ENCODE data around the gene MARCHF11.

Gene MARCHF11

GRCh38 chr5:16128944-16129343, 50.6 kb downstream of the MARCHF11 start:
- TF ChIP-seq FOXP2 (optimal IDR thresholded peaks at IDR 0.05; ENCODE audit: borderline replicate concordance, extremely low read depth, extremely low read length, insufficient read depth) (no peak), POLR2AphosphoS5 (IDR thresholded peaks at IDR 0.05; ENCODE audit: low read depth, low read length) (no peak), SIN3A (IDR thresholded peaks at IDR 0.05; ENCODE audit: borderline replicate concordance, insufficient read depth, low read length) (no peak), REST (IDR thresholded peaks at IDR 0.05; ENCODE audit: insufficient read depth in 1 of 2, low read depth in 2 of 2, low read length in 2 of 2) (no peak), TAF1 (IDR thresholded peaks at IDR 0.05; ENCODE audit: borderline replicate concordance, insufficient read depth, low read length) (no peak)

- TF ChIP-seq FOXP2 (optimal IDR thresholded peaks at IDR 0.05; ENCODE audit: borderline replicate concordance, extremely low read depth, extremely low read length, insufficient read depth) (no peak), REST (IDR thresholded peaks at IDR 0.05; ENCODE audit: insufficient read depth in 1 of 2, low read depth in 2 of 2, low read length in 2 of 2) (no peak), POLR2AphosphoS5 (IDR thresholded peaks at IDR 0.05; ENCODE audit: low read depth, low read length) (no peak), TAF1 (IDR thresholded peaks at IDR 0.05; ENCODE audit: borderline replicate concordance, insufficient read depth, low read length) (no peak), SIN3A (IDR thresholded peaks at IDR 0.05; ENCODE audit: borderline replicate concordance, insufficient read depth, low read length) (no peak)
Observed at GRCh38 chr5:16127865-16128544, 51.6 kb downstream of the MARCHF11 start.

- TF ChIP-seq FOXP2 (optimal IDR thresholded peaks at IDR 0.05; ENCODE audit: borderline replicate concordance, extremely low read depth, extremely low read length, insufficient read depth): no peak
- TF ChIP-seq REST (IDR thresholded peaks at IDR 0.05; ENCODE audit: insufficient read depth in 1 of 2, low read depth in 2 of 2, low read length in 2 of 2): no peak
- TF ChIP-seq POLR2AphosphoS5 (IDR thresholded peaks at IDR 0.05; ENCODE audit: low read depth, low read length): no peak
- TF ChIP-seq SIN3A (IDR thresholded peaks at IDR 0.05; ENCODE audit: borderline replicate concordance, insufficient read depth, low read length): no peak
Observed at GRCh38 chr5:16120579-16120978, 59.0 kb downstream of the MARCHF11 start.

- no peak for TF ChIP-seq POLR2AphosphoS5 (IDR thresholded peaks at IDR 0.05; ENCODE audit: low read depth, low read length)
Observed at GRCh38 chr5:16119790-16120189, 59.8 kb downstream of the MARCHF11 start.

GRCh38 chr5:16115140-16115539, 64.5 kb downstream of the MARCHF11 start:
- no peak for TF ChIP-seq REST (IDR thresholded peaks at IDR 0.05; ENCODE audit: insufficient read depth in 1 of 2, low read depth in 2 of 2, low read length in 2 of 2)
- no peak for TF ChIP-seq SIN3A (IDR thresholded peaks at IDR 0.05; ENCODE audit: borderline replicate concordance, insufficient read depth, low read length)
- TF ChIP-seq TAF1 (IDR thresholded peaks at IDR 0.05; ENCODE audit: borderline replicate concordance, insufficient read depth, low read length): no peak
- TF ChIP-seq POLR2AphosphoS5 (IDR thresholded peaks at IDR 0.05; ENCODE audit: low read depth, low read length): no peak
- no peak for TF ChIP-seq FOXP2 (optimal IDR thresholded peaks at IDR 0.05; ENCODE audit: borderline replicate concordance, extremely low read depth, extremely low read length, insufficient read depth)

All from PFSK-1 (cell line).